GM12878 (cell line): ENCODE data around the gene SNX2. TPM values are rescaled to one million over a fixed set of nuclear protein-coding genes. Genes with fewer than 3 reads are reported as not detected.

Experiments
- BRCA1 ChIP-seq: IDR thresholded peaks from 2 replicates; pipeline ENCODE4 v1.6.1; 2011; ENCODE audit warnings: low read depth, low read length, improper control_type of control experiment
- EP300 ChIP-seq, 2 experiments: fragments of 150-350 bp in 1 of 2; IDR thresholded peaks; 2 replicates each; pipeline ENCODE4 v1.6.1; 2011 to 2012; ENCODE audit warnings: low read depth in 2 of 2, low read length in 2 of 2, borderline replicate concordance in 1 of 2, improper control_type of control experiment in 1 of 2, inconsistent platforms in 1 of 2; ENCODE audit not compliant: control insufficient read depth in 1 of 2
- NRF1 ChIP-seq: conservative IDR thresholded peaks from 2 replicates; pipeline ENCODE4 v1.6.1; 2011; ENCODE audit warnings: mild to moderate bottlenecking, low read depth, low read length, improper control_type of control experiment
- POU2F2 ChIP-seq: IDR thresholded peaks from 3 replicates; pipeline ENCODE4 v1.6.1; 2011; ENCODE audit warnings: low read depth, mild to moderate bottlenecking, low read length, borderline replicate concordance
- RAD51 ChIP-seq: fragments of 450-650 bp; IDR thresholded peaks from 2 replicates; pipeline ENCODE4 v1.6.1; 2016; ENCODE audit warnings: moderate library complexity, mild to moderate bottlenecking, inconsistent platforms
- SMAD5 ChIP-seq: IDR thresholded peaks from 2 replicates; pipeline ENCODE4 v1.6.1; 2016; ENCODE audit warnings: antibody characterized with exemption, low read depth
- SMARCA5 ChIP-seq: fragments of 450-650 bp; IDR thresholded peaks from 2 replicates; pipeline ENCODE4 v1.6.1; 2017; ENCODE audit warnings: mild to moderate bottlenecking
- TARDBP ChIP-seq: IDR thresholded peaks from 2 replicates; pipeline ENCODE4 v1.6.1; 2016; ENCODE audit warnings: borderline replicate concordance
- TCF12 ChIP-seq: IDR thresholded peaks from 2 replicates; pipeline ENCODE4 v1.6.1; 2011; ENCODE audit warnings: low read depth, mild to moderate bottlenecking, low read length
- ZNF274 ChIP-seq: IDR thresholded peaks from one replicate; pipeline ENCODE4 v1.8.0; 2011; ENCODE audit not compliant: insufficient read length, insufficient read depth
- polyA plus RNA-seq, 11 experiments: library from polyadenylated mRNA; depleted of rRNA in 4 of 11; unstranded in 6 of 11; stranded (reverse) in 5 of 11; fragments of >200 nt; fragmentation: Nextera tagmentation in 4 of 11; fragmentation: Illumina TruSeq in 1 of 11; extraction: Ambion mirVana in 4 of 11; extraction: Trizol in 1 of 11; gene quantifications; 1 replicate in 1 of 11; 2 replicates in 10 of 11; pipeline versions ENCODE4 v1.2.1 to v1.2.3, GENCODE V29; 2011 to 2016; ENCODE audit warnings: inconsistent platforms in 2 of 11, missing spikeins in 2 of 11, low read depth in 1 of 11
- total RNA-seq, 4 experiments: library from RNA; depleted of rRNA in 3 of 4; stranded (reverse); fragments of >200 nt in 3 of 4; fragmentation: Illumina TruSeq in 1 of 4; extraction: Trizol in 1 of 4; gene quantifications; 2 replicates each; pipeline versions ENCODE4 v1.2.1 to v1.2.3, GENCODE V29; 2013 to 2021
- TF ChIP-seq, protein P1 (sequence below), 3 experiments: IDR thresholded peaks in 2 of 3; conservative IDR thresholded peaks in 1 of 3; 2 replicates each; pipeline ENCODE4 v1.5.1; 2011; ENCODE audit warnings: low read depth in 3 of 3, low read length in 3 of 3, mild to moderate bottlenecking in 3 of 3, control low read depth in 2 of 3, moderate library complexity in 2 of 3, inconsistent platforms in 1 of 3, mixed read lengths in 1 of 3; ENCODE audit not compliant: control insufficient read depth in 2 of 3, insufficient read depth in 1 of 3; ENCODE audit errors: extremely low read depth in 1 of 3
- TF ChIP-seq, protein P2 (sequence below): IDR thresholded peaks from 2 replicates; pipeline ENCODE4 v1.6.1; 2012; ENCODE audit warnings: improper control_type of control experiment, low read depth, low read length; ENCODE audit not compliant: insufficient replicate concordance
- TF ChIP-seq, protein P3 (sequence below): IDR thresholded peaks from 2 replicates; pipeline ENCODE4 v1.6.1; 2012; ENCODE audit warnings: mild to moderate bottlenecking, low read depth, low read length
- TF ChIP-seq, protein P4 (sequence below): fragments of 450-650 bp; IDR thresholded peaks from 2 replicates; pipeline ENCODE4 v1.6.1; 2014; ENCODE audit warnings: mild to moderate bottlenecking
- TF ChIP-seq, protein P5 (sequence below): fragments of 450-650 bp; IDR thresholded peaks from 2 replicates; pipeline ENCODE4 v1.6.1; 2016; ENCODE audit warnings: mild to moderate bottlenecking

SNX2 gene
- total and polyA plus RNA-seq, 10 of the 15 experiments (the other 5 are each of a cell fraction or from before 2014, with no cell fraction given) = 46.3 to 84.3 (median 63.0) TPM

DNA sequence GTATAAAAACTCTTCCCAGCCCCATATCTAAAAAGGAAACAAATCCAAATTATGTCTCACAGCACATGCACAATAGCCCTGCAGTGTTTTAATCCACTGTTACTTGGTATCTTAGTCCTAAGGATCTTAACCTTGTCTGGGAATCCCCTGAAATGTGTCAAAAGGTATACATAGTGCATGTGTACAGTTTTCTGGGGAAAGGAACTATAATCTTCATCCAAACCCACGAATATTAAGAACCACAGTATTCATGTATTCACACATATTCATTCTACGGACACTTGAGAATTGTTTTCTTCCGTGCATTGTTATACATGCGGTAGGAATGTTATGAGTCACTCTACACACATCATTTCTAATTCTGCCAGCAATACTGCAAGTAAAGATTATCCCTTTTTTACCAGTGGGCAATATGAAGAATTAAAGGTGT, 47.8 kb upstream of the SNX2 start (continued):
- TF ChIP-seq, protein P1, sequence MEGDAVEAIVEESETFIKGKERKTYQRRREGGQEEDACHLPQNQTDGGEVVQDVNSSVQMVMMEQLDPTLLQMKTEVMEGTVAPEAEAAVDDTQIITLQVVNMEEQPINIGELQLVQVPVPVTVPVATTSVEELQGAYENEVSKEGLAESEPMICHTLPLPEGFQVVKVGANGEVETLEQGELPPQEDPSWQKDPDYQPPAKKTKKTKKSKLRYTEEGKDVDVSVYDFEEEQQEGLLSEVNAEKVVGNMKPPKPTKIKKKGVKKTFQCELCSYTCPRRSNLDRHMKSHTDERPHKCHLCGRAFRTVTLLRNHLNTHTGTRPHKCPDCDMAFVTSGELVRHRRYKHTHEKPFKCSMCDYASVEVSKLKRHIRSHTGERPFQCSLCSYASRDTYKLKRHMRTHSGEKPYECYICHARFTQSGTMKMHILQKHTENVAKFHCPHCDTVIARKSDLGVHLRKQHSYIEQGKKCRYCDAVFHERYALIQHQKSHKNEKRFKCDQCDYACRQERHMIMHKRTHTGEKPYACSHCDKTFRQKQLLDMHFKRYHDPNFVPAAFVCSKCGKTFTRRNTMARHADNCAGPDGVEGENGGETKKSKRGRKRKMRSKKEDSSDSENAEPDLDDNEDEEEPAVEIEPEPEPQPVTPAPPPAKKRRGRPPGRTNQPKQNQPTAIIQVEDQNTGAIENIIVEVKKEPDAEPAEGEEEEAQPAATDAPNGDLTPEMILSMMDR (IDR thresholded peaks at IDR 0.05 in 2 of 3, conservative IDR thresholded peaks at IDR 0.05 in 1 of 3; ENCODE audit: control insufficient read depth in 2 of 3, extremely low read depth in 1 of 3, insufficient read depth in 1 of 3, low read depth in 3 of 3, low read length in 3 of 3) = no peak
- TF ChIP-seq RAD51 (no peak), NRF1 (no peak), TCF12 (no peak), BRCA1 (no peak), ZNF274 (no peak), TARDBP (no peak), SMARCA5 (no peak), SMAD5 (no peak), POU2F2 (no peak), EP300 (IDR thresholded peaks at IDR 0.05; ENCODE audit: borderline replicate concordance in 1 of 2, control insufficient read depth in 1 of 2, low read depth in 2 of 2, low read length in 2 of 2) (peak; percentile 55 to 63; a peak in 3 of 4 replicates)
- TF ChIP-seq, protein P2, sequence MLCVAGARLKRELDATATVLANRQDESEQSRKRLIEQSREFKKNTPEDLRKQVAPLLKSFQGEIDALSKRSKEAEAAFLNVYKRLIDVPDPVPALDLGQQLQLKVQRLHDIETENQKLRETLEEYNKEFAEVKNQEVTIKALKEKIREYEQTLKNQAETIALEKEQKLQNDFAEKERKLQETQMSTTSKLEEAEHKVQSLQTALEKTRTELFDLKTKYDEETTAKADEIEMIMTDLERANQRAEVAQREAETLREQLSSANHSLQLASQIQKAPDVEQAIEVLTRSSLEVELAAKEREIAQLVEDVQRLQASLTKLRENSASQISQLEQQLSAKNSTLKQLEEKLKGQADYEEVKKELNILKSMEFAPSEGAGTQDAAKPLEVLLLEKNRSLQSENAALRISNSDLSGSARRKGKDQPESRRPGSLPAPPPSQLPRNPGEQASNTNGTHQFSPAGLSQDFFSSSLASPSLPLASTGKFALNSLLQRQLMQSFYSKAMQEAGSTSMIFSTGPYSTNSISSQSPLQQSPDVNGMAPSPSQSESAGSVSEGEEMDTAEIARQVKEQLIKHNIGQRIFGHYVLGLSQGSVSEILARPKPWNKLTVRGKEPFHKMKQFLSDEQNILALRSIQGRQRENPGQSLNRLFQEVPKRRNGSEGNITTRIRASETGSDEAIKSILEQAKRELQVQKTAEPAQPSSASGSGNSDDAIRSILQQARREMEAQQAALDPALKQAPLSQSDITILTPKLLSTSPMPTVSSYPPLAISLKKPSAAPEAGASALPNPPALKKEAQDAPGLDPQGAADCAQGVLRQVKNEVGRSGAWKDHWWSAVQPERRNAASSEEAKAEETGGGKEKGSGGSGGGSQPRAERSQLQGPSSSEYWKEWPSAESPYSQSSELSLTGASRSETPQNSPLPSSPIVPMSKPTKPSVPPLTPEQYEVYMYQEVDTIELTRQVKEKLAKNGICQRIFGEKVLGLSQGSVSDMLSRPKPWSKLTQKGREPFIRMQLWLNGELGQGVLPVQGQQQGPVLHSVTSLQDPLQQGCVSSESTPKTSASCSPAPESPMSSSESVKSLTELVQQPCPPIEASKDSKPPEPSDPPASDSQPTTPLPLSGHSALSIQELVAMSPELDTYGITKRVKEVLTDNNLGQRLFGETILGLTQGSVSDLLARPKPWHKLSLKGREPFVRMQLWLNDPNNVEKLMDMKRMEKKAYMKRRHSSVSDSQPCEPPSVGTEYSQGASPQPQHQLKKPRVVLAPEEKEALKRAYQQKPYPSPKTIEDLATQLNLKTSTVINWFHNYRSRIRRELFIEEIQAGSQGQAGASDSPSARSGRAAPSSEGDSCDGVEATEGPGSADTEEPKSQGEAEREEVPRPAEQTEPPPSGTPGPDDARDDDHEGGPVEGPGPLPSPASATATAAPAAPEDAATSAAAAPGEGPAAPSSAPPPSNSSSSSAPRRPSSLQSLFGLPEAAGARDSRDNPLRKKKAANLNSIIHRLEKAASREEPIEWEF = no peak
- TF ChIP-seq, protein P3, sequence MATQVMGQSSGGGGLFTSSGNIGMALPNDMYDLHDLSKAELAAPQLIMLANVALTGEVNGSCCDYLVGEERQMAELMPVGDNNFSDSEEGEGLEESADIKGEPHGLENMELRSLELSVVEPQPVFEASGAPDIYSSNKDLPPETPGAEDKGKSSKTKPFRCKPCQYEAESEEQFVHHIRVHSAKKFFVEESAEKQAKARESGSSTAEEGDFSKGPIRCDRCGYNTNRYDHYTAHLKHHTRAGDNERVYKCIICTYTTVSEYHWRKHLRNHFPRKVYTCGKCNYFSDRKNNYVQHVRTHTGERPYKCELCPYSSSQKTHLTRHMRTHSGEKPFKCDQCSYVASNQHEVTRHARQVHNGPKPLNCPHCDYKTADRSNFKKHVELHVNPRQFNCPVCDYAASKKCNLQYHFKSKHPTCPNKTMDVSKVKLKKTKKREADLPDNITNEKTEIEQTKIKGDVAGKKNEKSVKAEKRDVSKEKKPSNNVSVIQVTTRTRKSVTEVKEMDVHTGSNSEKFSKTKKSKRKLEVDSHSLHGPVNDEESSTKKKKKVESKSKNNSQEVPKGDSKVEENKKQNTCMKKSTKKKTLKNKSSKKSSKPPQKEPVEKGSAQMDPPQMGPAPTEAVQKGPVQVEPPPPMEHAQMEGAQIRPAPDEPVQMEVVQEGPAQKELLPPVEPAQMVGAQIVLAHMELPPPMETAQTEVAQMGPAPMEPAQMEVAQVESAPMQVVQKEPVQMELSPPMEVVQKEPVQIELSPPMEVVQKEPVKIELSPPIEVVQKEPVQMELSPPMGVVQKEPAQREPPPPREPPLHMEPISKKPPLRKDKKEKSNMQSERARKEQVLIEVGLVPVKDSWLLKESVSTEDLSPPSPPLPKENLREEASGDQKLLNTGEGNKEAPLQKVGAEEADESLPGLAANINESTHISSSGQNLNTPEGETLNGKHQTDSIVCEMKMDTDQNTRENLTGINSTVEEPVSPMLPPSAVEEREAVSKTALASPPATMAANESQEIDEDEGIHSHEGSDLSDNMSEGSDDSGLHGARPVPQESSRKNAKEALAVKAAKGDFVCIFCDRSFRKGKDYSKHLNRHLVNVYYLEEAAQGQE = no peak
- TF ChIP-seq, protein P4, sequence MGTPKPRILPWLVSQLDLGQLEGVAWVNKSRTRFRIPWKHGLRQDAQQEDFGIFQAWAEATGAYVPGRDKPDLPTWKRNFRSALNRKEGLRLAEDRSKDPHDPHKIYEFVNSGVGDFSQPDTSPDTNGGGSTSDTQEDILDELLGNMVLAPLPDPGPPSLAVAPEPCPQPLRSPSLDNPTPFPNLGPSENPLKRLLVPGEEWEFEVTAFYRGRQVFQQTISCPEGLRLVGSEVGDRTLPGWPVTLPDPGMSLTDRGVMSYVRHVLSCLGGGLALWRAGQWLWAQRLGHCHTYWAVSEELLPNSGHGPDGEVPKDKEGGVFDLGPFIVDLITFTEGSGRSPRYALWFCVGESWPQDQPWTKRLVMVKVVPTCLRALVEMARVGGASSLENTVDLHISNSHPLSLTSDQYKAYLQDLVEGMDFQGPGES = no peak
- TF ChIP-seq, protein P5, sequence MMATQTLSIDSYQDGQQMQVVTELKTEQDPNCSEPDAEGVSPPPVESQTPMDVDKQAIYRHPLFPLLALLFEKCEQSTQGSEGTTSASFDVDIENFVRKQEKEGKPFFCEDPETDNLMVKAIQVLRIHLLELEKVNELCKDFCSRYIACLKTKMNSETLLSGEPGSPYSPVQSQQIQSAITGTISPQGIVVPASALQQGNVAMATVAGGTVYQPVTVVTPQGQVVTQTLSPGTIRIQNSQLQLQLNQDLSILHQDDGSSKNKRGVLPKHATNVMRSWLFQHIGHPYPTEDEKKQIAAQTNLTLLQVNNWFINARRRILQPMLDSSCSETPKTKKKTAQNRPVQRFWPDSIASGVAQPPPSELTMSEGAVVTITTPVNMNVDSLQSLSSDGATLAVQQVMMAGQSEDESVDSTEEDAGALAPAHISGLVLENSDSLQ = no peak
